D721Med (cell line): ENCODE measurements around the gene INPP4A.
A peak's percentile ranks its signal among the peaks of the same experiment; 100 is the strongest.

Experiments
- DNase-seq: peaks from one replicate; pipeline ENCODE4 v3.0.0; 2011; ENCODE audit warnings: low spot score; ENCODE audit not compliant: insufficient read length
- FAIRE-seq: peaks from 2 replicates; lab custom pipeline; 2011; peaks lifted over from hg19 to GRCh38; lab: Jason Lieb, UNC
- CTCF ChIP-seq: IDR thresholded peaks from 2 replicates; pipeline ENCODE4 v1.5.1; 2012; ENCODE audit warnings: mild to moderate bottlenecking, control low read depth; ENCODE audit not compliant: insufficient read depth; ENCODE audit errors: missing control alignments

INPP4A gene

DNA sequence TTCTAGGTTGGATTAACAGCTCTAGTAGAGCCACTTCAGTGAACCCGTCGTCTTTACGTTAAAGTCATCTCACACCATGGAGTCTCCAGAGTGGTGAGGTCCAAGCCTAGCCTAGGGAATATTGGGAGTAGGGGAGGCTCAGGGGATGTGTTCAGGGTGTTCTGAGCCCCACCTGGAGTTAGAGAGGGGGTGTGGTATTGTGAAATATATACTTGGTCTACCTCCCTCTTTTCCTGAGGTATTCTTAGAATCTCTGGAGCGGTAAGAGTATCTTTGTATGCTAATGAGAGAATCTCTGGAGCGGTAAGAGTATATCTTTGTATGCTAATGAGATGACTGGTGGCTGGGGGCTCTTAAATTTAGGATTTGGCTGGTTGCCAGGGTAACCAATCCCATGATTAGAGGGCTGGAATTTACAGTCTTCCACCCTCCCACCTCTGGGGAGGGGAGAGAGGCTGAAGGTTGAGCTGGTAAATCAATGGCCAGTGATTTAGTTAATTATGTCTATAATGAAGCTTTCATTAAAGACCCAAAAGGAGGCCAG lies 69.5 kb downstream of the INPP4A start:
- FAIRE-seq: no peak
- no peak for DNase-seq
- no peak for TF ChIP-seq CTCF

- TF ChIP-seq CTCF: no peak
- FAIRE-seq: no peak
- no peak for DNase-seq
These were observed 70.2 kb downstream of the INPP4A start for GRCh38 chr2:98514879-98515249.

GRCh38 chr2:98515250-98515991 lies 70.8 kb downstream of the INPP4A start:
- DNase-seq: no peak
- TF ChIP-seq CTCF: no peak
- FAIRE-seq: no peak

DNA sequence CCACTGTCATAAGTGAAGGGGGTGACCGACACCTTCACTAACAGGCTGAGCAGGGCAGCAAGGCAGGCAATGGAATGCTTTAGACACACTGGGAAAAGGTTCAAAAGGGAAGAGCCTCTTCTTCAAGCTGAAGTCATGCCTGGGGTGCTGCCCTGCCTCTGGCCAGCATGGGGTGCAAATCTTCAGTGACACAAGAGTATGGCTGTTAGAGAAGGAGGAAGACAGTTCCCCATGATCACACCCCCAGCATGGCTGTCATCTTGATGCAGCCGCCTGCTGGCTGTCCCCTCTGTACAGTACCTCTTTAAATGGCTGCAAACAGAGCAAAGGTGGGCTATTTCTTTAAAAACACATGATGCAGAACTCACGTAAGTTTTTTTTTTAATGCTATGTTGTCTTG lies 71.9 kb downstream of the INPP4A start:
- DNase-seq: no peak
- no peak for TF ChIP-seq CTCF
- no peak for FAIRE-seq

DNA sequence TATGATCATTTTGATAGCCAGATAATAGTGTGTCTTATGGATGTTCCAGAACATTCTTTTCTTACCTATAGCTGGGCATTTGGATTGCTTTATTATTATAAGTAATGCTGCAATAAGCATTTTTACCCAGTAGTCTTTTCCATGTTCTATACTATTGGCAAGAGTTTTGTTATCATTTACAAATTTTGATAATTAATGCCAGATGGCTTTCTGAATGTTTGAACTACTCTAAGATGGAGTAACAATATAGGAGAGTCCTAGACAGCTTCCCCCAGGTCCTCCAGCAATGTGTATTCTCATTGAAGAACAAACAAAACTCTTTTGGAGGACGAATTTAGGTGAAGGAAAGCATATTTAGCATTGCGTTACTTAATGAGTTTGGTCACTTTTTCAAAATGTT lies 73.0 kb downstream of the INPP4A start:
- DNase-seq: no peak
- FAIRE-seq: no peak

DNA sequence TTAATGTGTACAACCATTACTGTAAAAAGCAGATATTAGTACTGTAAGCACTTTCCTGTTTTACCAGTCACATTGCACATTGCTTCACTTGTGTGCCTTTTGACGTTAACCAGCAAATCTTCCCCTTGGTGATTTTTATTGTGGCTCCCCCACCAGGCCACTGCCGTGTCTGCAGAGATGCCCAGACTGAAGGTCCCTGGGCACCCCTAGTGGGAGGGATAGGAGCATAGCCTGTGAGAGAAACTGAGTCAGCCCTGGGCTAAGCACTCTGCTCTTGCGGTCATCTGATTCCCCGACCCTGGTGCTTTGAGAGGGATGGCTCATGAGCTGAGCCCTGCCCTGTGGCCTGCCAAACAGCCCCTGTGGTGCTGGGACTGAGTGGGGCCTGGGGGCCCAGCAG lies 73.4 kb downstream of the INPP4A start:
- TF ChIP-seq CTCF: peak; percentile 45
- DNase-seq (no peak), FAIRE-seq (no peak)

More for the DNA sequence above, 73.0 kb downstream of the INPP4A start:
- TF ChIP-seq CTCF: no peak

DNA sequence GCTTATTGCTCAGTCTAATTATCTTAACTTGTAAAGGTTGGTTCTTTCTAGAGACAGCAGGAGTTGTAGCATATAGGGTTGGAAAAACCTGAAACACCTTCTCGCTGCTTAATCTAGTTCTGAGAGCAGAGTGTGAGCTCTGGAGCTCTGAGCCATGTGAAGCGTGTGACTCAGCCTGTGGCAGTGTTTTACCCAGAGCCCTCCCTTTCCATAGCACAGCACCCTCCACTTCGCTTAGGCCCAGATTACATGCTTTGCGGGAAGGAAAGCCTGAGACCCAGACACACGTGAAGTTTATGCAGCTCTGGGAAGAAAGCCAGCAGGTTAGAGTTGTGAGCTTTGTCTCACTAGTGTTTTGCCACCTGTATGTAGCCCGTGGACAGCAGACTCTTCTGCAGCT lies 74.5 kb downstream of the INPP4A start:
- FAIRE-seq (no peak), DNase-seq (no peak)
- TF ChIP-seq CTCF: no peak
